HepG2 (cell line): ENCODE measurements around the gene PROX2. TPM values are rescaled to one million over a fixed set of nuclear protein-coding genes. Genes with fewer than 3 reads are reported as not detected.

Source experiments
- ATAC-seq: fragments of 200-7000 bp; cut with Tn5 transposase; 3 replicates; pipeline ENCODE4 v1.9.1; 2020; ENCODE audit warnings: mild to moderate bottlenecking, moderate library complexity
- BruUV-seq: library from RNA; stranded (reverse); fragments of 400-500 nt; replicated peaks from 2 replicates; lab custom pipeline; 2021; lab: Mats Ljungman, UMichigan
- CTCF ChIA-PET: fragments of 300-600 bp; formaldehyde crosslinking; extraction: SDS; loops from one replicate; lab custom pipeline; 2021; ENCODE audit warnings: low total read pairs, inconsistent platforms, low intra/inter-chr PET ratio; lab: Yijun Ruan, JAX
- POLR2A ChIA-PET: fragments of 350-600 bp; sonication (Branson Sonifier 250); formaldehyde crosslinking; loops from one replicate; lab custom pipeline; 2020; ENCODE audit warnings: antibody characterized with exemption, inconsistent platforms; lab: Yijun Ruan, JAX
- DNase-seq: peaks from one replicate; pipeline ENCODE4 v3.0.0-alpha.2; 2015; ENCODE audit warnings: low spot score
- FAIRE-seq: peaks from 3 replicates; lab custom pipeline; 2011; peaks lifted over from hg19 to GRCh38; lab: Jason Lieb, UNC
- H2AFZ ChIP-seq: one replicate; pipeline ENCODE4 v1.6.1; 2011; ENCODE audit warnings: low read length, inconsistent platforms
- H3K27ac ChIP-seq: fragments of 300-600 bp; 3 replicates; pipeline ENCODE4 v1.8.0; 2011; ENCODE audit warnings: mixed run types, mild to moderate bottlenecking, mixed read lengths, low read length, inconsistent platforms; ENCODE audit not compliant: insufficient read depth; ENCODE audit errors: extremely low read length
- H3K27me3 ChIP-seq, 2 experiments: fragments of 200-600 bp in 1 of 2; 2 replicates in 1 of 2; 3 replicates in 1 of 2; pipeline versions ENCODE4 v1.6.0 to v1.8.0; 2011; ENCODE audit warnings: low read length in 2 of 2, mild to moderate bottlenecking in 2 of 2, moderate library complexity in 2 of 2, inconsistent platforms in 1 of 2; ENCODE audit not compliant: insufficient read depth in 2 of 2, control insufficient read depth in 1 of 2
- H3K36me3 ChIP-seq, 2 experiments: fragments of 200-600 bp in 1 of 2; replicated peaks in 1 of 2; 2 replicates in 1 of 2; 3 replicates in 1 of 2; pipeline versions ENCODE4 v1.5.1 to v1.8.0; 2011; ENCODE audit warnings: low read length in 2 of 2, inconsistent platforms in 1 of 2; ENCODE audit not compliant: insufficient read depth in 2 of 2, control insufficient read depth in 1 of 2
- H3K4me1 ChIP-seq: 2 replicates; pipeline ENCODE4 v1.5.1; 2012; ENCODE audit warnings: low read length, inconsistent platforms; ENCODE audit not compliant: insufficient read depth
- H3K4me2 ChIP-seq: 2 replicates; pipeline ENCODE4 v1.6.0; 2011; ENCODE audit warnings: low read depth, low read length, inconsistent platforms
- H3K4me3 ChIP-seq, 3 experiments: fragments of 200-600 bp in 1 of 3; sonication (generic), shearing (Covaris generic) in 1 of 3; replicated peaks in 1 of 3; 2 replicates each; pipeline ENCODE4 v1.5.1; 2011 to 2016; ENCODE audit warnings: low read length in 3 of 3, inconsistent platforms in 2 of 3, low read depth in 2 of 3, mild to moderate bottlenecking in 2 of 3, control low read depth in 1 of 3, mixed read lengths in 1 of 3; ENCODE audit not compliant: insufficient read depth in 1 of 3
- H3K79me2 ChIP-seq: one replicate; pipeline ENCODE4 v1.6.1; 2011; ENCODE audit warnings: low read length, inconsistent platforms; ENCODE audit not compliant: insufficient read depth
- H3K9ac ChIP-seq: 2 replicates; pipeline ENCODE4 v1.6.0; 2011; ENCODE audit warnings: mild to moderate bottlenecking, low read depth, low read length, inconsistent platforms; ENCODE audit not compliant: insufficient read depth
- H3K9me3 ChIP-seq: 2 replicates; pipeline ENCODE4 v1.5.1; 2012; ENCODE audit warnings: mild to moderate bottlenecking, low read length
- H4K20me1 ChIP-seq: 2 replicates; pipeline ENCODE4 v1.6.0; 2011; ENCODE audit warnings: inconsistent platforms, mild to moderate bottlenecking, low read length, moderate library complexity; ENCODE audit not compliant: insufficient read depth
- CBX2 ChIP-seq, 2 experiments: fragments of 200-600 bp in 1 of 2; sonication (generic); formaldehyde crosslinking in 1 of 2; IDR thresholded peaks; 2 replicates each; pipeline versions ENCODE4 v1.7.0 to v1.8.1; 2018 to 2022; ENCODE audit warnings: low read depth in 2 of 2, low read length in 1 of 2, mild to moderate bottlenecking in 1 of 2, missing genetic modification reagents in 1 of 2
- FLYWCH1 ChIP-seq: sonication (generic); formaldehyde crosslinking; IDR thresholded peaks from 2 replicates; pipeline ENCODE4 v1.8.1; 2023; ENCODE audit warnings: mild to moderate bottlenecking, missing genetic modification reagents
- KLF9 ChIP-seq: IDR thresholded peaks from 2 replicates; pipeline ENCODE4 v1.6.1; 2016; ENCODE audit warnings: low read depth
- LRRFIP1 ChIP-seq: sonication (generic); formaldehyde crosslinking; conservative IDR thresholded peaks from 2 replicates; pipeline ENCODE4 v1.4.0; 2020; ENCODE audit warnings: missing genetic modification reagents
- NAIF1 ChIP-seq: sonication (generic); formaldehyde crosslinking; IDR thresholded peaks from 2 replicates; pipeline ENCODE4 v1.5.0; 2020; ENCODE audit warnings: mild to moderate bottlenecking, missing genetic modification reagents, borderline replicate concordance
- NCOA1 ChIP-seq: sonication (generic); formaldehyde crosslinking; IDR thresholded peaks from 2 replicates; pipeline ENCODE4 v1.9.0; 2021; ENCODE audit warnings: missing genetic modification reagents
- NFYB ChIP-seq: sonication (generic); formaldehyde crosslinking; IDR thresholded peaks from 2 replicates; pipeline ENCODE4 v1.4.0; 2020; ENCODE audit warnings: missing genetic modification reagents
- RAD51 ChIP-seq: fragments of 450-650 bp; IDR thresholded peaks from 2 replicates; pipeline ENCODE4 v1.6.1; 2016; ENCODE audit warnings: borderline replicate concordance
- ZBTB42 ChIP-seq: sonication (generic); formaldehyde crosslinking; IDR thresholded peaks from 2 replicates; pipeline ENCODE4 v1.5.0; 2020; ENCODE audit warnings: mild to moderate bottlenecking, missing genetic modification reagents
- ZKSCAN5 ChIP-seq: sonication (generic); formaldehyde crosslinking; IDR thresholded peaks from 2 replicates; pipeline ENCODE4 v1.5.1; 2020; ENCODE audit warnings: mild to moderate bottlenecking, missing genetic modification reagents
- ZKSCAN8 ChIP-seq: IDR thresholded peaks from 2 replicates; pipeline ENCODE4 v1.6.1; 2016; ENCODE audit warnings: borderline replicate concordance, missing genetic modification reagents, missing compliant biosample characterization
- ZNF235 ChIP-seq: sonication (generic); formaldehyde crosslinking; IDR thresholded peaks from 2 replicates; pipeline ENCODE4 v1.8.1; 2023; ENCODE audit warnings: mild to moderate bottlenecking, missing genetic modification reagents, borderline replicate concordance
- ZNF354B ChIP-seq: sonication (generic); formaldehyde crosslinking; IDR thresholded peaks from 2 replicates; pipeline ENCODE4 v1.8.0; 2022; ENCODE audit warnings: mild to moderate bottlenecking, missing genetic modification reagents
- ZNF367 ChIP-seq: sonication (generic); formaldehyde crosslinking; IDR thresholded peaks from 2 replicates; pipeline ENCODE4 v1.4.0; 2020; ENCODE audit warnings: missing genetic modification reagents, borderline replicate concordance
- WGBS: methylation state at CpG from one replicate; pipeline ENCODE4 v1.1.6; 2017; ENCODE audit warnings: low lambda C conversion rate; 5-methylcytosine and 5-hydroxymethylcytosine counted together
- in situ Hi-C: cut with HindIII; loops from 2 replicates; pipeline ENCODE4 v1.10.0; 2017; ENCODE audit warnings: low pct_unique_long_range_greater_than_20kb; ENCODE audit not compliant: extremely low pct_ligation_motif_present
- intact Hi-C: fragments of 100-400 bp; cut with micrococcal nuclease; formaldehyde crosslinking; loops from one replicate; pipeline ENCODE4 v1.10.0; 2022; ENCODE audit not compliant: unreplicated experiment
- polyA plus RNA-seq, 8 experiments: library from polyadenylated mRNA; depleted of rRNA in 3 of 8; stranded (reverse) in 7 of 8; unstranded in 1 of 8; fragments of >200 nt; fragmentation: Illumina TruSeq in 4 of 8; extraction: Trizol in 4 of 8; gene quantifications; 2 replicates each; pipeline versions ENCODE4 v1.2.1 to v1.2.3, GENCODE V29; 2011 to 2016; ENCODE audit warnings: low read depth in 4 of 8, missing spikeins in 1 of 8, mixed read lengths in 1 of 8; ENCODE audit not compliant: insufficient read depth in 1 of 8
- total RNA-seq, 5 experiments: library from RNA; depleted of rRNA; stranded (reverse); fragments of >200 nt; fragmentation: Illumina TruSeq; extraction: Trizol; gene quantifications; 2 replicates each; pipeline ENCODE4 v1.2.3, GENCODE V29; 2016; ENCODE audit warnings: low read depth in 1 of 5
- TF ChIP-seq, protein P1 (sequence below): sonication (generic); formaldehyde crosslinking; IDR thresholded peaks from 2 replicates; pipeline ENCODE4 v1.5.0; 2020; ENCODE audit warnings: mild to moderate bottlenecking, missing genetic modification reagents

PROX2 gene
- total and polyA plus RNA-seq, 2 of the 13 experiments (the other 11 are each of a cell fraction or from before 2014, with no cell fraction given), result not detected

DNA sequence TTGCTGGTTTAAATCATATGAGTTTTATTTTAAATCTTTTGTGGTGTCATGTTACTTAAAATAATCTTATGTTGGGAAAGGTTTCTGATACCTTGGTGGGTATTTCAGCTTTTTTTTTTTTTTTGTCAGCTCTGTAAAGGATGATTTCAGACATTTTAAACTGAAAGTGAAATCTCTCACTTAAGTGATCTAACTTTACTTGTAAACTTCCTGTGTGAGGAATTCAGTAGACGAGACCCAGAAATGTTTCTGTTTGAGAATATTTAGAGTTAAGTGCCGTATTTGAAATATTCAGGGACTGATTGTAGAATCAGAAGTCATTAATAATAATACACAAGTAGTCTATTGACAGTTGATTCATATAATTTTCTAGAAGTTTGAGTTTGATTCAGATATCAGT is 37.8 kb downstream of the PROX2 start:
- TF ChIP-seq RAD51 (no peak), ZKSCAN8 (CRISPR knock-in tag) (no peak), LRRFIP1 (CRISPR knock-in tag) (no peak), ZNF354B (CRISPR knock-in tag) (no peak), ZNF235 (CRISPR knock-in tag) (no peak), ZNF367 (CRISPR knock-in tag) (no peak), NFYB (CRISPR knock-in tag) (no peak), ZKSCAN5 (CRISPR knock-in tag) (no peak), CBX2 (IDR thresholded peaks at IDR 0.05; ENCODE audit: low read depth, low read length) (no peak), CBX2 (CRISPR knock-in tag; IDR thresholded peaks at IDR 0.05; ENCODE audit: low read depth) (no peak), FLYWCH1 (no peak), KLF9 (CRISPR knock-in tag) (no peak), NAIF1 (no peak), NCOA1 (CRISPR knock-in tag) (no peak), ZBTB42 (CRISPR knock-in tag) (no peak)
- TF ChIP-seq, protein P1, sequence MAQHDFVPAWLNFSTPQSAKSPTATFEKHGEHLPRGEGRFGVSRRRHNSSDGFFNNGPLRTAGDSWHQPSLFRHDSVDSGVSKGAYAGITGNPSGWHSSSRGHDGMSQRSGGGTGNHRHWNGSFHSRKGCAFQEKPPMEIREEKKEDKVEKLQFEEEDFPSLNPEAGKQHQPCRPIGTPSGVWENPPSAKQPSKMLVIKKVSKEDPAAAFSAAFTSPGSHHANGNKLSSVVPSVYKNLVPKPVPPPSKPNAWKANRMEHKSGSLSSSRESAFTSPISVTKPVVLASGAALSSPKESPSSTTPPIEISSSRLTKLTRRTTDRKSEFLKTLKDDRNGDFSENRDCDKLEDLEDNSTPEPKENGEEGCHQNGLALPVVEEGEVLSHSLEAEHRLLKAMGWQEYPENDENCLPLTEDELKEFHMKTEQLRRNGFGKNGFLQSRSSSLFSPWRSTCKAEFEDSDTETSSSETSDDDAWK, result no peak
- no peak overlapping the region for H3K4me2 ChIP-seq
- BruUV-seq, result no TSS peak
- ATAC-seq, result no peak
- H3K9me3 ChIP-seq, result no peaks in the 10 kb centered on the region
- no peak for DNase-seq
- no peak overlapping the region for H3K9ac ChIP-seq
- H3K36me3 ChIP-seq, result peaks cover 1 to 17% of the 10 kb centered on the region in 2 experiments; a peak in 2 of 5 replicates
- H3K79me2 ChIP-seq, result no peaks in the 10 kb centered on the region
- WGBS, result 94% methylated on average over 2 of the region's 2 CpGs
- peaks cover 11% of the 10 kb centered on the region for H3K4me1 ChIP-seq
- no peaks in the 10 kb centered on the region for H3K27me3 ChIP-seq
- no peaks in the 10 kb centered on the region for H4K20me1 ChIP-seq
- intact Hi-C loops (no loop called here), in situ Hi-C loops (no loop called here)
- no peak overlapping the region for H2AFZ ChIP-seq
- FAIRE-seq, result no peak
- CTCF ChIA-PET, result no interaction called here
- POLR2A ChIA-PET, result no interaction called here
- no peak overlapping the region for H3K27ac ChIP-seq
- no peak overlapping the region for H3K4me3 ChIP-seq
